Fibroblast of mammary gland (primary cell): ENCODE results near the gene LRIT1.

Experiments used
- DNase-seq: peaks from one replicate; pipeline ENCODE4 v3.0.0-alpha.2; 2010; ENCODE audit warnings: low read depth
- H3K4me3 ChIP-seq: 2 replicates; pipeline ENCODE4 v1.5.1; 2011; ENCODE audit warnings: low read depth, mild to moderate bottlenecking, low read length, moderate library complexity; ENCODE audit not compliant: control insufficient read depth
- TF ChIP-seq, protein P1 (sequence below): conservative IDR thresholded peaks from 2 replicates; pipeline ENCODE4 v1.5.1; 2011; ENCODE audit warnings: low read depth, low read length, inconsistent platforms; ENCODE audit not compliant: control insufficient read depth, insufficient read depth

The LRIT1 gene

DNA sequence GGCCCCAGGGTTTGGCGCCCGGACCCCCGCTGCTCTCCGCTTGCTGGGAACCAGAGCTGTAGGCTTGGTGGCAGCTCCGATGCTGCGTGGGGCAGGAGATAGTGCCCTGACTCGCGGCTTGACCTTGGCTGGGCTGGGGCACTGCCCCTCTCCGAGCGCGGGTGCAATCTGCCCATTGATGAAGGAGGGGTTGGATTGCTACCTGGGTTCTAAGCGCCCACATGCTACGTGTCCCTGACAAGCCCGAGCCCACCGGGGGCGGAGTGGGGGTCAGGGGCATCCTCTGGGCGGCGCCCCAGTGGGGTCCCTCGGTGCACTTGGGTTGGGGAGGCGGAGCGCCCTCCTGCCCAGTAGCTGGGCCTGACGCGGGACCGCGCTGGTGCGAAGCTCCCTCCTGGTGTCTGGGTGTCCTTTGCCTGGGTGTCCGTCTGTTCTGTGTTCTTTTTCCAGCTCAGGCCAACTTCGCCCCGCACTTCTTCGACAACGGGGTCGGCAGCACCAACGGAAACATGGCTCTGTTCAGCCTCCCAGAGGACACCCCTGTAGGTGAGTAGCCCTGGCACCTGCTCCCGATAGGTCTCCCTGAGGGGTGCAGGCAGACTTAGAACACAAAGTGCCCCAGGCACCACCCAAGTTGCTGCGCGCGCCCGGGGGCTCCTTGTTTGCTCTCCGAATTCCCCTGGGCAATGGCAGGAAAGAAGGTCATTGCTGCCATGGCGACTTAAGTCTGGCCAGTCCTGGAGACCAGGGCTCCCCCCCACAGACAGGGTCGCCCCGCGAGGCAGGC lies 46.1 kb downstream of the LRIT1 start:
- TF ChIP-seq, protein P1, sequence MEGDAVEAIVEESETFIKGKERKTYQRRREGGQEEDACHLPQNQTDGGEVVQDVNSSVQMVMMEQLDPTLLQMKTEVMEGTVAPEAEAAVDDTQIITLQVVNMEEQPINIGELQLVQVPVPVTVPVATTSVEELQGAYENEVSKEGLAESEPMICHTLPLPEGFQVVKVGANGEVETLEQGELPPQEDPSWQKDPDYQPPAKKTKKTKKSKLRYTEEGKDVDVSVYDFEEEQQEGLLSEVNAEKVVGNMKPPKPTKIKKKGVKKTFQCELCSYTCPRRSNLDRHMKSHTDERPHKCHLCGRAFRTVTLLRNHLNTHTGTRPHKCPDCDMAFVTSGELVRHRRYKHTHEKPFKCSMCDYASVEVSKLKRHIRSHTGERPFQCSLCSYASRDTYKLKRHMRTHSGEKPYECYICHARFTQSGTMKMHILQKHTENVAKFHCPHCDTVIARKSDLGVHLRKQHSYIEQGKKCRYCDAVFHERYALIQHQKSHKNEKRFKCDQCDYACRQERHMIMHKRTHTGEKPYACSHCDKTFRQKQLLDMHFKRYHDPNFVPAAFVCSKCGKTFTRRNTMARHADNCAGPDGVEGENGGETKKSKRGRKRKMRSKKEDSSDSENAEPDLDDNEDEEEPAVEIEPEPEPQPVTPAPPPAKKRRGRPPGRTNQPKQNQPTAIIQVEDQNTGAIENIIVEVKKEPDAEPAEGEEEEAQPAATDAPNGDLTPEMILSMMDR = no peak
- DNase-seq = no peak
- no peak overlapping the region for H3K4me3 ChIP-seq

DNA sequence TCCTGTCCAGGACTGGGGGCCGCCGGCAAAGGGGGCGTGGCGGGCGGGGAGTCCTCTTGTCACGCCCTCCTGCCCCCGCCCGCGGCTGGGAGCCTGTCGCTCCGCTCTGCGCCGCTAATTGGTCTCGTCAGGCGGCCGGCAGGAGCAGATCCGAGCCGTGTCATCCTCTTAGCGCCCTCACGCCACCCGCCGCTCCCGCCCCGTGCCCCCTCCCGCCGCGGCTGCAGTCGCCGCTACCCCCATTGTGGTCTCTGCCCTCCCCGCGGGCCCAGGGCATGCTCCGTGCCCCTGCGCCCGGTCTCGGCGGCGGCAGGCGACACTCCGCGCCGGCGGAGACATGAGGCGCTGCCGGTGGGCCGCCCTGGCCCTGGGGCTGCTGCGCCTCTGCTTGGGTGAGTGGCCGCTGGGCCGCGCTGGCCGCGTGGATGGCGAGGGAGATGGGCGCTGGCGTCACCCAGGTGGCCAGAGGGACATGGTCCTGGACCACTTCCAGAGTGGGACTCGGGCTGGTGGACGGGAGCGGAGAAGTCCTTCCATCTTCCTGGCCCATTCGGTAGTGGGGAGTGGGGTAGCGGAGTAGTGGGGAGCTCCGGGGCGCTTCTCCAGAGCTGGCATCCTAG lies 46.8 kb downstream of the LRIT1 start, which contains the start of gene CDHR1:
Gene CDHR1, plus strand, starts transcription at position 114 of the 620 bp plus-strand sequence. Its CDS starts 224 bp downstream, at position 338.
- TF ChIP-seq, protein P1 = no peak
- H3K4me3 ChIP-seq = no peak within 1 kb of the TSS
- DNase-seq = no peak

DNA sequence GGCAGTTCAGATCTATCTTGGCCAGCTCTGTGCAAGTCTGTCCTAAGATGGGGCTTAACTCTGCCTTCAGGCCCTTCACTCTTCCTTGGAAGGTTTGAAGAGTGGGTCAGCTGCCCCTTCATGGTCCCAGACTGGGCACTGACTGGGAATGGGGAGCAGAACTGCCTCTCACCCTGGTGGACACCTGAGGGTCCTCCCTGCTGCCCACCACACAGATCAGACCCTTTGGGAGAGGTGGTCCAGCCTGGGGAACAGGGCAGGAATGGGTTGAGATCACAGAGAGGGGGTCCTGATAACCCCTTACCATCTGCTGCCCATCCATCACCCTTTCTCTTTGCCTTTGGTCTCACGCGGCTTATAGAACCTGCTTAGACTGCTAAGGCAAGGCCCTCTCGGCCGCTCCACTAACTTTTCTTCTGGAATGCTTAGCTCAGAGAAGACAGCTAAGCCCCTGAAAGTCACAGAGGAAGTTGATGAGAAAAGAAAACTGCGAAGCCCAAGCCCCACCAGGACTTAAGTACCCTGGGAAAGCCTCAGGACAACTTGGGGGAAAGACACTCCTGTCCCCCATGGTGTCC lies 47.4 kb downstream of the LRIT1 start:
- TF ChIP-seq, protein P1 = no peak
- no peak overlapping the region for H3K4me3 ChIP-seq
- DNase-seq = no peak

DNA sequence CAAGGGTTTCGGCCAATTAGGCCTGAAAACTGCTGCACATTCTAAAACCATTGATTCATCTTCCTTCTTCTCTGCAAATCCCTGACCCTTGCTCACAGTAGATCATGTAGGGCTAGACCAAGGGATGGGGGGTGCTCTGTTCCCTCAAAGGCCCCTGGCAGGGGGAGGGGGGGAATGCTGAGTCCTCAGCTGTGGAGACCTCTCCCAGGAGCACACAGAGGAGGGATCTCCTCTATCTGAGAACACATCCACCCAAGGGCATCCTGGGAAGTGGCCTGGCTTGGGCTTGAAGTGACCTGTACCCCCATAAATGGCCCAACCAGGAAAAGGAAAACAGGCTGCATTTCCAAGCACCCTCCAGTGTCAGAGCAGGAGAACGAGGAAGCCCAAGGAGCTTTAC lies 48.0 kb downstream of the LRIT1 start:
- TF ChIP-seq, protein P1 = no peak
- no peak for DNase-seq
- no peak overlapping the region for H3K4me3 ChIP-seq

DNA sequence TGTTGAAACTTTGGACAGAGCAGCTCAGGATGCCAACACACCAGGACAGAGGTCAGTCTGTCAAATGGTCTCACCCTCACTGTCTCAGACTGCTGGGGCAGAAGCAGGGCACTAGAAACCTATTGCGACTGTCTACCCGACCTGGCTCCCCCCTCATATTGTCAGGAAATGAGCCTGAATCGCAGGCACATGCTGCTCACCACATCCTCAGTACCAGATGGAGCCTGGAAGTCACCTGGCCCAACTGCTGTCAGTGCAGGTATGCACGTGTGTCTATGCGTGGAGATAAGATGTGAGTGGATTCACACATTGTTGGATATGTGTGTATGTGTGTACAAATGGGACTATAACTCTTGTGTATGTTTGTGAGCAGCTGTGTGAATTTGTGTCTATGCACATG lies 50.2 kb downstream of the LRIT1 start:
- TF ChIP-seq, protein P1 = no peak
- DNase-seq = no peak
- H3K4me3 ChIP-seq = no peak overlapping the region

DNA sequence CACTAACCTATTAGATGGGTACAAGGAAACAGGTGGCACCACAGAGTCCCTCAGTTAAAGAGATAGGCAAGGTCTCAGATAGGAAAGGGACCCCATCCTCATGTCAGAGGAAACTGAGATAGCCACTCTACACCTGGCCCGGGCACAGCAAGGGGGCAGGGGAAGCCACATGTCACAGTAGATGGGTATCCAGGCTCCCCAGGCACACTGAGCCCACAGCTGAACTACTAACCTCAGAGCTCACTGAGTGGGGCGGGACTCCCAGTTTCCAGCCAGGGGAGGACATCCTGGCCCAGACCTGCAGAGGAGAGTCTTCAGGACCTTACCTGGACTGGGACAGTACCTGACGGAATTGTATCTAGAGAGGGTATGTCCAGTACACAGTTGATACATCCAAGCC lies 50.7 kb downstream of the LRIT1 start:
- no peak overlapping the region for H3K4me3 ChIP-seq
- no peak for DNase-seq
- TF ChIP-seq, protein P1 = no peak
